HepG2 (cell line): ENCODE results near the gene NOSTRIN. TPM values are rescaled to one million over a fixed set of nuclear protein-coding genes. Genes with fewer than 3 reads are reported as not detected.

Source experiments
- ATAC-seq: fragments of 200-7000 bp; cut with Tn5 transposase; 3 replicates; pipeline ENCODE4 v1.9.1; 2020; ENCODE audit warnings: mild to moderate bottlenecking, moderate library complexity
- BruUV-seq: library from RNA; stranded (reverse); fragments of 400-500 nt; replicated peaks from 2 replicates; lab custom pipeline; 2021; lab: Mats Ljungman, UMichigan
- CTCF ChIA-PET: fragments of 300-600 bp; formaldehyde crosslinking; extraction: SDS; loops from one replicate; lab custom pipeline; 2021; ENCODE audit warnings: low total read pairs, inconsistent platforms, low intra/inter-chr PET ratio; lab: Yijun Ruan, JAX
- POLR2A ChIA-PET: fragments of 350-600 bp; sonication (Branson Sonifier 250); formaldehyde crosslinking; loops from one replicate; lab custom pipeline; 2020; ENCODE audit warnings: antibody characterized with exemption, inconsistent platforms; lab: Yijun Ruan, JAX
- DNase-seq: peaks from one replicate; pipeline ENCODE4 v3.0.0-alpha.2; 2015; ENCODE audit warnings: low spot score
- FAIRE-seq: peaks from 3 replicates; lab custom pipeline; 2011; peaks lifted over from hg19 to GRCh38; lab: Jason Lieb, UNC
- H2AFZ ChIP-seq: one replicate; pipeline ENCODE4 v1.6.1; 2011; ENCODE audit warnings: low read length, inconsistent platforms
- H3K27ac ChIP-seq: fragments of 300-600 bp; 3 replicates; pipeline ENCODE4 v1.8.0; 2011; ENCODE audit warnings: mixed run types, mild to moderate bottlenecking, mixed read lengths, low read length, inconsistent platforms; ENCODE audit not compliant: insufficient read depth; ENCODE audit errors: extremely low read length
- H3K27me3 ChIP-seq, 2 experiments: fragments of 200-600 bp in 1 of 2; 2 replicates in 1 of 2; 3 replicates in 1 of 2; pipeline versions ENCODE4 v1.6.0 to v1.8.0; 2011; ENCODE audit warnings: low read length in 2 of 2, mild to moderate bottlenecking in 2 of 2, moderate library complexity in 2 of 2, inconsistent platforms in 1 of 2; ENCODE audit not compliant: insufficient read depth in 2 of 2, control insufficient read depth in 1 of 2
- H3K36me3 ChIP-seq, 2 experiments: fragments of 200-600 bp in 1 of 2; replicated peaks in 1 of 2; 2 replicates in 1 of 2; 3 replicates in 1 of 2; pipeline versions ENCODE4 v1.5.1 to v1.8.0; 2011; ENCODE audit warnings: low read length in 2 of 2, inconsistent platforms in 1 of 2; ENCODE audit not compliant: insufficient read depth in 2 of 2, control insufficient read depth in 1 of 2
- H3K4me1 ChIP-seq: 2 replicates; pipeline ENCODE4 v1.5.1; 2012; ENCODE audit warnings: low read length, inconsistent platforms; ENCODE audit not compliant: insufficient read depth
- H3K4me2 ChIP-seq: 2 replicates; pipeline ENCODE4 v1.6.0; 2011; ENCODE audit warnings: low read depth, low read length, inconsistent platforms
- H3K4me3 ChIP-seq, 3 experiments: fragments of 200-600 bp in 1 of 3; sonication (generic), shearing (Covaris generic) in 1 of 3; replicated peaks in 1 of 3; 2 replicates each; pipeline ENCODE4 v1.5.1; 2011 to 2016; ENCODE audit warnings: low read length in 3 of 3, inconsistent platforms in 2 of 3, low read depth in 2 of 3, mild to moderate bottlenecking in 2 of 3, control low read depth in 1 of 3, mixed read lengths in 1 of 3; ENCODE audit not compliant: insufficient read depth in 1 of 3
- H3K79me2 ChIP-seq: one replicate; pipeline ENCODE4 v1.6.1; 2011; ENCODE audit warnings: low read length, inconsistent platforms; ENCODE audit not compliant: insufficient read depth
- H3K9ac ChIP-seq: 2 replicates; pipeline ENCODE4 v1.6.0; 2011; ENCODE audit warnings: mild to moderate bottlenecking, low read depth, low read length, inconsistent platforms; ENCODE audit not compliant: insufficient read depth
- H3K9me3 ChIP-seq: 2 replicates; pipeline ENCODE4 v1.5.1; 2012; ENCODE audit warnings: mild to moderate bottlenecking, low read length
- H4K20me1 ChIP-seq: 2 replicates; pipeline ENCODE4 v1.6.0; 2011; ENCODE audit warnings: inconsistent platforms, mild to moderate bottlenecking, low read length, moderate library complexity; ENCODE audit not compliant: insufficient read depth
- ARID5B ChIP-seq: IDR thresholded peaks from 2 replicates; pipeline ENCODE4 v1.4.0; 2020; ENCODE audit warnings: mild to moderate bottlenecking, missing genetic modification reagents
- ASH2L ChIP-seq: fragments of 300-600, 200-600 bp; sonication (generic); IDR thresholded peaks from 2 replicates; pipeline ENCODE4 v1.7.0; 2017; ENCODE audit warnings: low read depth, mild to moderate bottlenecking, moderate library complexity, mixed read lengths, low read length; ENCODE audit not compliant: insufficient read length
- ESRRA ChIP-seq: sonication (generic); formaldehyde crosslinking; IDR thresholded peaks from 2 replicates; pipeline ENCODE4 v1.5.1; 2020; ENCODE audit warnings: mild to moderate bottlenecking, low read depth, missing genetic modification reagents
- HNF1A ChIP-seq, 2 experiments: sonication (generic) in 1 of 2; formaldehyde crosslinking in 1 of 2; IDR thresholded peaks; 2 replicates each; pipeline versions ENCODE4 v1.4.0 to v1.6.1; 2016 to 2020; ENCODE audit warnings: borderline replicate concordance in 1 of 2, low read depth in 1 of 2, mild to moderate bottlenecking in 1 of 2, missing genetic modification reagents in 1 of 2
- HOXA5 ChIP-seq: sonication (generic); formaldehyde crosslinking; IDR thresholded peaks from 2 replicates; pipeline ENCODE4 v1.4.0; 2020; ENCODE audit warnings: missing genetic modification reagents
- NCOA2 ChIP-seq: sonication (generic); formaldehyde crosslinking; IDR thresholded peaks from 2 replicates; pipeline ENCODE4 v1.8.0; 2022; ENCODE audit warnings: inconsistent platforms
- POLR2AphosphoS2 ChIP-seq: IDR thresholded peaks from 2 replicates; pipeline ENCODE4 v1.6.1; 2011; ENCODE audit warnings: low read depth, low read length, improper control_type of control experiment
- ZNF281 ChIP-seq: sonication (generic); formaldehyde crosslinking; IDR thresholded peaks from 2 replicates; pipeline ENCODE4 v1.4.0; 2020; ENCODE audit warnings: missing genetic modification reagents, borderline replicate concordance
- WGBS: methylation state at CpG from one replicate; pipeline ENCODE4 v1.1.6; 2017; ENCODE audit warnings: low lambda C conversion rate; 5-methylcytosine and 5-hydroxymethylcytosine counted together
- in situ Hi-C: cut with HindIII; loops from 2 replicates; pipeline ENCODE4 v1.10.0; 2017; ENCODE audit warnings: low pct_unique_long_range_greater_than_20kb; ENCODE audit not compliant: extremely low pct_ligation_motif_present
- intact Hi-C: fragments of 100-400 bp; cut with micrococcal nuclease; formaldehyde crosslinking; loops from one replicate; pipeline ENCODE4 v1.10.0; 2022; ENCODE audit not compliant: unreplicated experiment
- polyA plus RNA-seq, 8 experiments: library from polyadenylated mRNA; depleted of rRNA in 3 of 8; stranded (reverse) in 7 of 8; unstranded in 1 of 8; fragments of >200 nt; fragmentation: Illumina TruSeq in 4 of 8; extraction: Trizol in 4 of 8; gene quantifications; 2 replicates each; pipeline versions ENCODE4 v1.2.1 to v1.2.3, GENCODE V29; 2011 to 2016; ENCODE audit warnings: low read depth in 4 of 8, missing spikeins in 1 of 8, mixed read lengths in 1 of 8; ENCODE audit not compliant: insufficient read depth in 1 of 8
- total RNA-seq, 5 experiments: library from RNA; depleted of rRNA; stranded (reverse); fragments of >200 nt; fragmentation: Illumina TruSeq; extraction: Trizol; gene quantifications; 2 replicates each; pipeline ENCODE4 v1.2.3, GENCODE V29; 2016; ENCODE audit warnings: low read depth in 1 of 5

Gene NOSTRIN
- total and polyA plus RNA-seq, 2 of the 13 experiments (the other 11 are each of a cell fraction or from before 2014, with no cell fraction given) = 0.22 TPM

- ATAC-seq (no peak), DNase-seq (no peak), FAIRE-seq (peak; percentile 43)
- intact Hi-C loops = no loop called here
- Histone ChIP-seq H3K36me3 (no peaks in the 10 kb centered on the region), H2AFZ (no peak overlapping the region), H3K4me1 (peaks cover under 1% of the 10 kb centered on the region), H3K9ac (no peak overlapping the region), H3K27ac (no peak overlapping the region), H3K9me3 (no peaks in the 10 kb centered on the region), H3K79me2 (no peaks in the 10 kb centered on the region), H4K20me1 (no peaks in the 10 kb centered on the region), H3K27me3 (no peaks in the 10 kb centered on the region; a peak in 1 of 5 replicates), H3K4me3 (no peak overlapping the region), H3K4me2 (no peak overlapping the region)
- POLR2A ChIA-PET = no interaction called here
- CTCF ChIA-PET = no interaction called here
- BruUV-seq = no TSS peak
- 41% methylated on average over 8 of the region's 8 CpGs for WGBS
- no peak for TF ChIP-seq NCOA2 (CRISPR knock-in tag)
- TF ChIP-seq HNF1A (IDR thresholded peaks at IDR 0.05; ENCODE audit: low read depth) = no peak
- TF ChIP-seq HNF1A (CRISPR knock-in tag; IDR thresholded peaks at IDR 0.05; ENCODE audit: borderline replicate concordance) = no peak
- no peak for TF ChIP-seq POLR2AphosphoS2
- TF ChIP-seq ASH2L = no peak
- TF ChIP-seq ZNF281 = no peak
- TF ChIP-seq ESRRA (CRISPR knock-in tag) = no peak
- no peak for TF ChIP-seq HOXA5
- TF ChIP-seq ARID5B = no peak
- in situ Hi-C loops = no loop called here
Observed at GRCh38 chr2:168796583-168797285, 5.7 kb upstream of the NOSTRIN start.
